ENCODE results near the gene LRRC59. TPM values are rescaled to one million over a fixed set of nuclear protein-coding genes. Genes with fewer than 3 reads are reported as not detected.
"Not testable (repeated sequence)": the region's sequence is repeated elsewhere in the genome, so short reads cannot be mapped to it uniquely, and the experiment has no call there.

Gene LRRC59
- total RNA-seq, 1 experiment from 2014 or later = 106 TPM

GRCh38 chr17:50333291-50334057 is 63.8 kb downstream of the LRRC59 start:
- H3K79me2 ChIP-seq (ENCODE audit: insufficient read depth, low read length); H2AK5ac ChIP-seq (ENCODE audit: insufficient read length, low read length); H2BK120ac ChIP-seq (ENCODE audit: low read depth, low read length, poor library complexity, severe bottlenecking); H4K8ac ChIP-seq (replicated peaks; ENCODE audit: insufficient read length, low read depth, low read length); H2BK15ac ChIP-seq (ENCODE audit: low read depth, low read length); H4K91ac ChIP-seq (ENCODE audit: insufficient read length, low read depth, low read length); H3K14ac ChIP-seq (ENCODE audit: insufficient read depth, low read length); H3K27ac ChIP-seq (ENCODE audit: insufficient read length, low read depth, low read length); H2BK5ac ChIP-seq (ENCODE audit: insufficient read length, low read length); H3K36me3 Mint-ChIP-seq (ENCODE audit: insufficient read depth in 1 of 3, low read depth in 3 of 3); H3K56ac ChIP-seq (ENCODE audit: insufficient read length, low read depth, low read length); H4K20me1 ChIP-seq (ENCODE audit: control insufficient read depth, insufficient read depth, insufficient read length); H2AFZ ChIP-seq (ENCODE audit: low read length); H3K27me3 Mint-ChIP-seq (ENCODE audit: low read depth); H3K79me1 ChIP-seq (ENCODE audit: insufficient read depth, low read depth, low read length, poor library complexity, severe bottlenecking); H3K23me2 ChIP-seq (ENCODE audit: insufficient read length, low read depth, low read length, poor library complexity, severe bottlenecking); H4K5ac ChIP-seq (ENCODE audit: insufficient read length, low read depth, low read length); H3K9ac ChIP-seq (ENCODE audit: extremely low read depth, insufficient read length, low read length); H3K4me1 ChIP-seq (ENCODE audit: insufficient read depth, low read length); H2BK20ac ChIP-seq (ENCODE audit: low read depth, low read length, poor library complexity, severe bottlenecking); H3K23ac ChIP-seq (ENCODE audit: insufficient read length, low read depth, low read length); H3K4me2 ChIP-seq (ENCODE audit: insufficient read depth, insufficient read length, low read length); H3K27me3 ChIP-seq (ENCODE audit: insufficient read depth, low read length); H3T11ph ChIP-seq (ENCODE audit: low read length); H3K4ac ChIP-seq (ENCODE audit: low read depth, low read length); H3K18ac ChIP-seq (ENCODE audit: insufficient read length, low read depth, low read length); H2BK12ac ChIP-seq (ENCODE audit: insufficient read length, low read depth, low read length); H3K9me3 Mint-ChIP-seq; H3K9me3 ChIP-seq (ENCODE audit: control insufficient read depth, low read depth, low read length): not testable (repeated sequence)
- peaks cover 11 to 16% of the 10 kb centered on the region in 2 experiments for H3K4me1 Mint-ChIP-seq
- H3K27ac Mint-ChIP-seq = peak overlapping the region in 2 of 3 experiments; percentile 40 to 83; a peak in 4 of 7 replicates
- peak; percentile 67 for DNase-seq
- no CpG with 5 or more reads among the region's 14 CpGs for WGBS (ENCODE audit: extremely low coverage, insufficient read length, low lambda C conversion rate)
- H3K4me3 Mint-ChIP-seq = peak overlapping the region in 1 of 2 experiments; percentile 32; a peak in 1 of 5 replicates
- peak; percentile 52; the same call in 2 of the 3 replicates for TF ChIP-seq CTCF (conservative IDR thresholded peaks at IDR 0.05)
